HG02870 (cell line): ENCODE measurements around the gene DENND5A.

Experiments used
- ATAC-seq: cut with Tn5 transposase; IDR thresholded peaks from one replicate; pipeline ENCODE4 v1.9.1; 2021; ENCODE audit warnings: mild to moderate bottlenecking, moderate library complexity; ENCODE audit not compliant: unreplicated experiment

The DENND5A gene

GRCh38 chr11:9142732-9143131 is 122.4 kb downstream of the DENND5A start:
- ATAC-seq: no peak

GRCh38 chr11:9141186-9141585 is 124.0 kb downstream of the DENND5A start:
- no peak for ATAC-seq

GRCh38 chr11:9139628-9140357 is 125.4 kb downstream of the DENND5A start:
- ATAC-seq: no peak

GRCh38 chr11:9138612-9139579 is 126.3 kb downstream of the DENND5A start:
- no peak for ATAC-seq

GRCh38 chr11:9138133-9138453 is 127.1 kb downstream of the DENND5A start:
- no peak for ATAC-seq

- no peak for ATAC-seq
Measured at GRCh38 chr11:9137293-9138132, 127.6 kb downstream of the DENND5A start.

- ATAC-seq: no peak
Measured at GRCh38 chr11:9136741-9137140, 128.4 kb downstream of the DENND5A start.

- ATAC-seq: no peak
Measured at GRCh38 chr11:9133956-9134355, 131.2 kb downstream of the DENND5A start.

- ATAC-seq: no peak
Measured at GRCh38 chr11:9132203-9132878, 132.8 kb downstream of the DENND5A start.

GRCh38 chr11:9130297-9130696 is 134.9 kb downstream of the DENND5A start:
- ATAC-seq: peak; percentile 59

- ATAC-seq: no peak
Measured at GRCh38 chr11:9126636-9127035, 138.5 kb downstream of the DENND5A start.

- no peak for ATAC-seq
Measured at GRCh38 chr11:9125185-9125886, 139.8 kb downstream of the DENND5A start.

GRCh38 chr11:9123595-9124304 is 141.4 kb downstream of the DENND5A start:
- ATAC-seq: no peak

GRCh38 chr11:9121469-9121796 is 143.7 kb downstream of the DENND5A start:
- no peak for ATAC-seq

- ATAC-seq: no peak
Measured at GRCh38 chr11:9120664-9121468, 144.3 kb downstream of the DENND5A start.

- ATAC-seq: no peak
Measured at GRCh38 chr11:9118277-9118676, 146.9 kb downstream of the DENND5A start.

- ATAC-seq: no peak
Measured at GRCh38 chr11:9112075-9112474, 153.1 kb downstream of the DENND5A start.

GRCh38 chr11:9109858-9110731 is 155.1 kb downstream of the DENND5A start:
- ATAC-seq: no peak
